Measurements from ENCODE around the gene CTNNAL1.
"Not testable (repeated sequence)": the region's sequence is repeated elsewhere in the genome, so short reads cannot be mapped to it uniquely, and the experiment has no call there.

CTNNAL1 gene

GRCh38 chr9:109012876-109013678 is at the start of gene CTNNAL1:
CTNNAL1 (minus strand) TSS chr9:109013499; CDS start chr9:109013442, 57 bp downstream.
- in situ Hi-C loops (cut with MboI; ENCODE audit: low pct_unique_long_range_greater_than_20kb, low sequenced_read_pairs): no loop called here
- peak; percentile 70 for DNase-seq

DNA sequence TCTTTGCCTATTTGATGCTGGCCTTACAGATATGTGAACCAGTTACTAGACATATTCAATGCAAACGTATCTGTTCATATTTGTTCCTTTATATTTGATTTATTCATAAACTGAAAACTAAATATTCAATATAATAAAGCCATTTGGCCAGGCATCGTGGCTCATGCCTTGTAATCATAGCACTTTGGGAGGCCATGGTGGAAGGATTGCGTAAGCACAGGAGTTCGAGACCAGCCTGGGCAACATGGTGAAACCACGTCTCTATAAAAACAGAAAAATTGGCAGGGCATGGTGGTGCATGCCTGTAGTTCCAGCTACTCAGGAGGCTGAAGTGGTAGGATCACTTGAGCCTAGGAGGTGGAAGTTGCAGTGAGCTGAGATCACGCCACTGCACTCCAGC is 49.2 kb upstream of the CTNNAL1 start:
- DNase-seq: no peak
- in situ Hi-C loops (cut with MboI; ENCODE audit: low pct_unique_long_range_greater_than_20kb, low sequenced_read_pairs): no loop called here

- in situ Hi-C loops (cut with MboI; ENCODE audit: low pct_unique_long_range_greater_than_20kb, low sequenced_read_pairs): no loop called here
- DNase-seq: no peak
These were observed 46.9 kb upstream of the CTNNAL1 start for GRCh38 chr9:109060191-109060590.

- in situ Hi-C loops (cut with MboI; ENCODE audit: low pct_unique_long_range_greater_than_20kb, low sequenced_read_pairs): not testable (repeated sequence)
These were observed 39.8 kb upstream of the CTNNAL1 start for GRCh38 chr9:109053121-109053520.

GRCh38 chr9:109052416-109052815 is 39.1 kb upstream of the CTNNAL1 start:
- no peak for DNase-seq
- in situ Hi-C loops (cut with MboI; ENCODE audit: low pct_unique_long_range_greater_than_20kb, low sequenced_read_pairs): no loop called here

More at GRCh38 chr9:109053121-109053520, 39.8 kb upstream of the CTNNAL1 start:
- DNase-seq: not testable (repeated sequence)

DNA sequence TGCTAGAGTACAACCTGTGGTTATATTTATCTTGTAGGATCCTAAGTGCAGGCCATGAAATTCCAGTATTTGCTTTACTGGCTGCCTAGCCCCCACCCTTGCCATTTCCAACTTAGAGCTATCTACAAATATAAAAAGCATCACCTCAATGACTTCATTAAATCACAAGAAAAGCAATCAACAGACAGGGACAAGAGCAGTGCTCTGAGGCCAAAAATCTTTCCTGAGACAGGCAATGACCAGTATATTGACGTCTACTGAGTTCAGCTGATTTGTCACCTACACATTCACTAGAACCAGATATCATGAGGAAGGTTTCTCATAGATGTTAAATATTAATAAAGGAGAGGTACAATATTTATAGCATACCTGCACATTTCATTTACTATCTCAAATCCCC is 38.4 kb upstream of the CTNNAL1 start:
- in situ Hi-C loops (cut with MboI; ENCODE audit: low pct_unique_long_range_greater_than_20kb, low sequenced_read_pairs): no loop called here
- DNase-seq: no peak

- no peak for DNase-seq
- in situ Hi-C loops (cut with MboI; ENCODE audit: low pct_unique_long_range_greater_than_20kb, low sequenced_read_pairs): no loop called here
These were observed 37.1 kb upstream of the CTNNAL1 start for GRCh38 chr9:109050444-109050843.

DNA sequence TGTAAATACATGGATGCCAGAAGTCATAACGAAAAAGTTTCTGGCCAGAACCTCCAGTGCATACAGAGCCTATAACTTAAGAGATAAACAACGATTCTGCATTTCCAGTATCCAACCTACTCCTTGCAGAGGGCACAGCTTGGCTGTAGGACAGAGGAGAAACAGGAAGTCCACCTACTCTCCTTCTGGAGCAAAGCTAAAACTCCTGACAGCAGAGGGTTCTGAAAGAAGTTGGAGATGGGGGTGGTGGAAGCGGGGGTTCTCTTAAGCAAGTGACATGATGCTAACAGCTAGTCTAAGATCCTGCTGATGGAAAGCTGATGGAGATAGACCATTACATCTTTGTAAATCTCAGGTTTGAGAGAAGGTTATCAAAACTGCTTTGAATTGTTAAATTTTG is 35.5 kb upstream of the CTNNAL1 start:
- in situ Hi-C loops (cut with MboI; ENCODE audit: low pct_unique_long_range_greater_than_20kb, low sequenced_read_pairs): no loop called here
- DNase-seq: no peak

- no peak for DNase-seq
- in situ Hi-C loops (cut with MboI; ENCODE audit: low pct_unique_long_range_greater_than_20kb, low sequenced_read_pairs): no loop called here
These were observed 34.0 kb upstream of the CTNNAL1 start for GRCh38 chr9:109047259-109047658.

DNA sequence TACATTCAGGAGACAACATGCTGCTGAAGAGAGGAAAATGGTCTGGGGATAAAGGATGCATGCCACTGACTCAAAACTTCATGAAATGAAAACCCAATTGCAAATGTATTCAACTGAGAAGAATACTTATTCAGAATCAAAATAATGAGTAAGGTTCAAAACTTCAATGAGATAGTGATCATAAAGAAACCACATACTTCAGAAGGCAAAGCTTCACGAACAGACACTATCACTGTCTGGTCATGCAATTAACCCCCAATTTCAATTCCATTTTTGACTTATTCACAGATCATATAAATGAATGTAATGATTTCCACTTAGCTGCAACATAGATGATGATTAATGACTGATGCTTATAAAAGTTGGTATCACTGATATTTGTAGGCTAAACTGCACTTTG is 33.0 kb upstream of the CTNNAL1 start:
- no peak for DNase-seq

DNA sequence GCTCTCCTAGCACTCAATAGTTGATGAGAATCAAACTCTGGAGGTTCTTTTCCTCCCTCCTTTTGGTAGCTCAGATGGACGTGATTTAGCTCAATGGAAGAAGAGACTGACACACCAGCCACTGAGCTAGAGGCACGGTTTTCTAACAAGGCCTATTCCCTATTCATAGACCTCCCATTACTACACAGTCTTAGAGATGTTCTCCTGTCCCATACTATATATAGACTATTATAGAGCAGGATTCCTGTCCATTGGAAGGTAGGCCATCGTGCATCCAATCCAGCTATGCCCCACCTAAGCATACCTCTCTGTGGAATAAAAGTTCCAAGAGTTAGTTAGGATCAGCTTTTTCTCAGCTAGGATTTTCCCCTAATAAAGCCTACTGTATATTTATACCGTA is 30.3 kb upstream of the CTNNAL1 start:
- in situ Hi-C loops (cut with MboI; ENCODE audit: low pct_unique_long_range_greater_than_20kb, low sequenced_read_pairs): no loop called here
- no peak for DNase-seq

More for the DNA sequence above, 33.0 kb upstream of the CTNNAL1 start:
- in situ Hi-C loops (cut with MboI; ENCODE audit: low pct_unique_long_range_greater_than_20kb, low sequenced_read_pairs): no loop called here

GRCh38 chr9:109040571-109040970 is 27.3 kb upstream of the CTNNAL1 start:
- in situ Hi-C loops (cut with MboI; ENCODE audit: low pct_unique_long_range_greater_than_20kb, low sequenced_read_pairs): no loop called here
- DNase-seq: no peak

GRCh38 chr9:109039539-109039938 is 26.2 kb upstream of the CTNNAL1 start:
- no peak for DNase-seq
- in situ Hi-C loops (cut with MboI; ENCODE audit: low pct_unique_long_range_greater_than_20kb, low sequenced_read_pairs): no loop called here

GRCh38 chr9:109037946-109038715 is 24.8 kb upstream of the CTNNAL1 start:
- in situ Hi-C loops (cut with MboI; ENCODE audit: low pct_unique_long_range_greater_than_20kb, low sequenced_read_pairs): no loop called here
- DNase-seq: no peak

- in situ Hi-C loops (cut with MboI; ENCODE audit: low pct_unique_long_range_greater_than_20kb, low sequenced_read_pairs): no loop called here
- no peak for DNase-seq
These were observed 23.7 kb upstream of the CTNNAL1 start for GRCh38 chr9:109036744-109037680.

DNA sequence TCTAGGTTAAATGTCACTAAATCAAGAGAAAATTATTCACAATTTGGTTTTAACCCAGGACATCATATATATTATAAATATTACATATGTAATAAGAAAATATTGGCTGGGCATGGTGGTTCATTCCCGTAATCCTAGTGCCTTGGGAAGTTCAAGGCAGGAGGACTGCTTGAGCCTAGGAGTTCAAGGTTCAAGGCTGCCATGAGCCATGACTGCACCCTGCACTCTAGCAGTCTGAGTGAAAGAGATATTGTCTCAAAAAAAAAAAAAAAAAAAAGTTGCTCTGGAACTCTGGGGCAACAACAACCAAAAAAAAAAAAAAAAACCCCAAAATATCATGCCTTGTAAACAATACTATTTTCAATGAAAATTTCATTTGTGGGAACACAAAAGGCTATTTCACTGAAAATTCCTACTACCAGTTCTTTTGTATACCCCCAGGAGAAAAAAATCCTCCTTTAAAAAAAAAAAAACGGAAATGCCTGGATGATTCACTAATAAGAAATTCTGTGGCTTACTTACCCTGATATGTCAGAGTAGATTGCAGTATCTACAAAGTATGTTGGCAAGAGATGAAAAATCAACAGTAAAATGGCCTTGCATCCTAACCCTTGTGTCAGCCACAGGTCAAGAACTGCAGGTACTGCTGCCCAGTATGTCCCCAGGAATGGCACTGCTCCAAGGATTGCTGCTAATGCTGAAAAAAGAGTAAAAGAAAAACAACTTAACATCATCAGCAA is 22.6 kb upstream of the CTNNAL1 start:
- in situ Hi-C loops (cut with MboI; ENCODE audit: low pct_unique_long_range_greater_than_20kb, low sequenced_read_pairs): no loop called here
- no peak for DNase-seq

GRCh38 chr9:109033941-109034700 is 20.8 kb upstream of the CTNNAL1 start:
- in situ Hi-C loops (cut with MboI; ENCODE audit: low pct_unique_long_range_greater_than_20kb, low sequenced_read_pairs): no loop called here
- DNase-seq: no peak

DNA sequence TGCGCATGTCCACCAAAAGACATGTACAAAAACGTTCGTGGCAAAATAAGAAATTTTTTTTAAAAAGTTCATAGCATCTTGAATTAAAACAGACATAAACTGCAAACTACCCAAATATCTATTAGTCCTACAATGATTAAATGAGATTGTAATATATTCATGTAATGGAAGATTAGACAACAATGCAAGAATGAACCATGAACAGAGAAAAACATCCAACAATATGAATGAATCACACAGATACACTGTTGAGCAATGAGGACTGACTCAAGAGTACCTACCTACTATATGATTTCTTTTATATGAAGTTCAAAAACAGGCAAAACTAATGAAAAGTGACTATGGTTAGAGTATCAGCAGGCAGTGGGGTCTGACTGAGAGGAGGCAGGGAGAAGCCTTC is 17.9 kb upstream of the CTNNAL1 start:
- in situ Hi-C loops (cut with MboI; ENCODE audit: low pct_unique_long_range_greater_than_20kb, low sequenced_read_pairs): no loop called here
- no peak for DNase-seq
